Effector memory CD4-positive, alpha-beta T cell (primary cell): ENCODE measurements around the gene PLPP6.

Source experiments
- DNase-seq, 3 donors: peaks; one replicate each; pipeline ENCODE4 v3.0.0-alpha.2; 2020
- H3K27ac ChIP-seq: 2 replicates; pipeline ENCODE4 v1.7.0; 2013; ENCODE audit warnings: mild to moderate bottlenecking, low read length, moderate library complexity; ENCODE audit not compliant: insufficient read depth, poor library complexity, severe bottlenecking
- H3K27me3 ChIP-seq: replicated peaks from 2 replicates; pipeline ENCODE4 v1.7.0; 2013; ENCODE audit warnings: mild to moderate bottlenecking, low read length; ENCODE audit not compliant: insufficient read depth, control insufficient read depth, poor library complexity, severe bottlenecking
- H3K36me3 ChIP-seq: 2 replicates; pipeline ENCODE4 v1.7.0; 2013; ENCODE audit warnings: mild to moderate bottlenecking, low read length, moderate library complexity; ENCODE audit not compliant: control insufficient read depth, insufficient read depth
- H3K4me1 ChIP-seq: 2 replicates; pipeline ENCODE4 v1.7.0; 2013; ENCODE audit warnings: low read length, mild to moderate bottlenecking; ENCODE audit not compliant: control insufficient read depth, insufficient read depth, poor library complexity, severe bottlenecking
- H3K4me3 ChIP-seq: 2 replicates; pipeline ENCODE4 v1.7.0; 2013; ENCODE audit warnings: low read length, low read depth, mild to moderate bottlenecking; ENCODE audit not compliant: insufficient read depth, poor library complexity, severe bottlenecking
- H3K9me3 ChIP-seq: 2 replicates; pipeline ENCODE4 v1.7.0; 2013; ENCODE audit warnings: mild to moderate bottlenecking, low read length, moderate library complexity; ENCODE audit not compliant: control insufficient read depth

Gene PLPP6

GRCh38 chr9:4661165-4661564 is 929 bp upstream of the PLPP6 start:
- Histone ChIP-seq H3K9me3 (no peaks in the 10 kb centered on the region), H3K36me3 (no peaks in the 10 kb centered on the region), H3K4me1 (peaks cover 33% of the 10 kb centered on the region), H3K27me3 (no peaks in the 10 kb centered on the region), H3K4me3 (no peak overlapping the region), H3K27ac (peak overlapping the region; percentile 74)
- no peak for DNase-seq

- H3K4me1 ChIP-seq, result peaks cover 33% of the 10 kb centered on the region
- no peaks in the 10 kb centered on the region for H3K27me3 ChIP-seq
- H3K27ac ChIP-seq, result peak overlapping the region; percentile 74
- H3K9me3 ChIP-seq, result no peaks in the 10 kb centered on the region
- peak overlapping the region; percentile 91 for H3K4me3 ChIP-seq
- no peak for DNase-seq
- H3K36me3 ChIP-seq, result no peaks in the 10 kb centered on the region
Observed at GRCh38 chr9:4661611-4662010, 483 bp upstream of the PLPP6 start.

GRCh38 chr9:4662989-4663792 is 1.1 kb downstream of the PLPP6 start:
- Histone ChIP-seq H3K27me3 (no peaks in the 10 kb centered on the region), H3K36me3 (no peaks in the 10 kb centered on the region), H3K4me1 (peaks cover 47% of the 10 kb centered on the region), H3K9me3 (no peaks in the 10 kb centered on the region), H3K27ac (peak overlapping the region; percentile 74), H3K4me3 (peak overlapping the region; percentile 91)
- peak in 1 of 3 donors; percentile 10 for DNase-seq

DNA sequence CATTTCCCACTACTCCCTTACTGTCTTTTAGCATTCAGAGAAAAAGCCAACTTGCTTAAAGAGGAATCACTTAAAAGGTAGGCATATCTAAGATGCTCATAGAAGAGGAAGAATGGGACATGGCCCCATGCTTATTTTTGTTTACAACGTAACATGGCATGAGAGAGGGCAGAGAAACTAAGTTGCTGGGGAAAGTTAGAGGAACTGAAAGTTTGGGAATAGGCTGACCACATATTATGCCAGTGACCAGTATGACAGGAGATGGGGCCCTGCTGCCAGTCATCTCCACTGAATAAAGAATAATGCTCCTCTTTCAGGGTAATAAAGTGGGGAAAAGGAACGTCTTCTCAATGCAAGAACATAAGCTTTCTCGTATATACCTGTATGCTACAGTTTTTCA is 1.9 kb downstream of the PLPP6 start:
- no peaks in the 10 kb centered on the region for H3K27me3 ChIP-seq
- no peaks in the 10 kb centered on the region for H3K9me3 ChIP-seq
- peaks cover 50% of the 10 kb centered on the region for H3K4me1 ChIP-seq
- H3K4me3 ChIP-seq, result peak overlapping the region; percentile 91
- DNase-seq, result no peak
- no peaks in the 10 kb centered on the region for H3K36me3 ChIP-seq
- H3K27ac ChIP-seq, result peak overlapping the region; percentile 49

GRCh38 chr9:4665357-4665756 is 3.3 kb downstream of the PLPP6 start:
- Histone ChIP-seq H3K36me3 (no peaks in the 10 kb centered on the region), H3K27me3 (no peaks in the 10 kb centered on the region), H3K27ac (peak overlapping the region; percentile 11), H3K4me1 (peaks cover 50% of the 10 kb centered on the region), H3K9me3 (no peaks in the 10 kb centered on the region), H3K4me3 (no peak overlapping the region)
- DNase-seq, result no peak

DNA sequence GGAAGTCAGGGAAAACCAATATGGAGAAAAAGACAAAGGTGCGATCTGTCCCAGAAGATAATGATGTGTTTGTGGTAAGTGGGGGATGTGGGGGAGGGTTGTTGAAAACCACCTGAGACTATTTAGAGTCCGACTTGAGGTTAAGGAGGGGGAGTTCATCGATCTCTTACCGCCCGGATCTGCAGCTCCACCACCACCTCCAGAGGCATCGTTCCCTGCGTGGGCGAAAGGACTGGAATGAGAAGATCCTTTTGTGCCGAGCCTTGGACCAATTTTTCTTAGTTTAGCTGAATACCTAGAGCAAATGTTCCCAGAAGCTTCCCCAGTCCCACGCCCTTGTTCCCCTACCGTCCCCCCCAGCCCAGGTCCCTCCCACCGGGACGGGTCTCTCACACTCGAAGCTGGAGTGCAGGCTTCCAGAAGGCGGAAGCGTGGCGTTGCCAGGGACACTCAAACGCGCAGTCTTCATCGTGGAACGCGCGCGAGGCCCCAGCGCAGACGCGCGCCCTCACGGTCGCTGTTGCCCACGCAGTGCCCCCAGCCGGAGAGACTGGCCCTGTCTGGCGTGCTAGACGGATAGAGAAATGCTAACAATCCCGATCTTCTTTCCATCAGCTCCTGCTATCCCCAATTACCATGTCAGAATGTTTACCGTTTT is 4.1 kb downstream of the PLPP6 start, which contains the start of gene SPATA6L:
TSS of gene SPATA6L (minus strand) at position 439 of the 658 bp plus-strand sequence. CDS start at position 209, 230 bp downstream.
- no peaks in the 10 kb centered on the region for H3K27me3 ChIP-seq
- peak in 2 of 3 donors; percentile 24 to 29 for DNase-seq
- H3K9me3 ChIP-seq, result no peaks in the 10 kb centered on the region
- H3K36me3 ChIP-seq, result no peaks in the 10 kb centered on the region
- H3K4me1 ChIP-seq, result peaks cover 50% of the 10 kb centered on the region
- peak within 1 kb of the TSS; percentile 52 for H3K4me3 ChIP-seq
- H3K27ac ChIP-seq, result peak within 1 kb of the TSS; percentile 52

DNA sequence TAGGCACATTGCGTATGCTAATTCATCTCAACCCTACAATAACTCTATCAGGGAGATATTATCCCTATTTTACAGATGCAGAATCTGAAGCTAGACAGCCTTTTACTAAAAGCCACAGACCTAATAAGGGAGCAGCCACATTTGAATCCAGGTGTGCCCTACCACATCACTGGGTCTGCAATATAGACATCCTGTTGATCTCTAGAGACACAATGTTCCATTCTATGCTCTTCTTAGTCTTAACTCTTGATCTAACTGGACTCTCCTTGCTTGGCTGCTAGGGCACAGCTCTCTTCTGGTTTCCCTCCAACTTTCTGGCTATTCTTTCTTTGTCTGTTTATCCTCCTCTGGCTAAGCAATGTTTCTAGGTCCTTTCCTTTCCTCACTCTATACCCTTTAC is 5.6 kb downstream of the PLPP6 start:
- Histone ChIP-seq H3K4me1 (peaks cover 42% of the 10 kb centered on the region), H3K4me3 (no peak overlapping the region), H3K27ac (no peak overlapping the region), H3K36me3 (no peaks in the 10 kb centered on the region), H3K27me3 (no peaks in the 10 kb centered on the region), H3K9me3 (no peaks in the 10 kb centered on the region)
- no peak for DNase-seq

- no peak overlapping the region for H3K4me3 ChIP-seq
Observed at GRCh38 chr9:4668604-4669003, 6.5 kb downstream of the PLPP6 start.

DNA sequence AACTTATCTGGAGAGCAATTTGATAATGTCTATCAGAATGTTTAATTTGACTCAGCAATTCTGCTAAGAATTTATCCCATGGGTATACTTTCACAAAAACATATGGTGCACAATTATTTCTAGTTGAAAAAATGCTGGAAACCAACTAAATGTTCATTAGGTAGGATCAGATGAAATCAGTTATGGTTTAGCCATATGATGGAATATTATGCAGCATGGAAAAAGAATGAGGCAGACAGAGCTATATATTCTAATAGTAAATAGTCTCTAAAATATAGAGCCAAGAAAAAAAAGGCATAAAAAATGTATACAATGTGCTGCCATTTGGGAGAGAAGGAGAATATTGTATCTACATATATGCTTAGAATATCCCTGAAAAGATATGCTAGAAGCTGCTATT is 7.8 kb downstream of the PLPP6 start:
- Histone ChIP-seq H3K27me3 (no peaks in the 10 kb centered on the region), H3K4me1 (peaks cover 23% of the 10 kb centered on the region), H3K36me3 (no peaks in the 10 kb centered on the region), H3K4me3 (no peak overlapping the region), H3K27ac (no peak overlapping the region), H3K9me3 (no peaks in the 10 kb centered on the region)
- DNase-seq, result no peak

More at GRCh38 chr9:4668604-4669003, 6.5 kb downstream of the PLPP6 start:
- Histone ChIP-seq H3K36me3 (no peaks in the 10 kb centered on the region), H3K27ac (no peak overlapping the region), H3K4me1 (peaks cover 33% of the 10 kb centered on the region), H3K9me3 (no peaks in the 10 kb centered on the region), H3K27me3 (no peaks in the 10 kb centered on the region)
- DNase-seq, result no peak

- Histone ChIP-seq H3K4me1 (peaks cover 19% of the 10 kb centered on the region), H3K27me3 (no peaks in the 10 kb centered on the region), H3K27ac (no peak overlapping the region), H3K9me3 (no peaks in the 10 kb centered on the region), H3K4me3 (no peak overlapping the region), H3K36me3 (no peaks in the 10 kb centered on the region)
- DNase-seq, result no peak
Observed at GRCh38 chr9:4670591-4670990, 8.5 kb downstream of the PLPP6 start.
